HEK293 (cell line): Measurements from ENCODE around the gene SAMD3.

Experiments used
- CTCF ChIP-seq: fragments of 450-650 bp; formaldehyde crosslinking; IDR thresholded peaks from 2 replicates; pipeline ENCODE4 v1.5.1; 2016; ENCODE audit warnings: missing biosample characterization, missing genetic modification characterization
- REPIN1 ChIP-seq: fragments of 450-650 bp; formaldehyde crosslinking; IDR thresholded peaks from 2 replicates; pipeline ENCODE4 v1.5.1; 2017; ENCODE audit warnings: missing biosample characterization, missing genetic modification characterization, low read depth
- SCRT1 ChIP-seq: fragments of 450-650 bp; formaldehyde crosslinking; IDR thresholded peaks from 2 replicates; pipeline ENCODE4 v1.5.1; 2016; ENCODE audit warnings: missing biosample characterization, missing genetic modification characterization, borderline replicate concordance
- ZBTB11 ChIP-seq: fragments of 450-650 bp; formaldehyde crosslinking; conservative IDR thresholded peaks from 2 replicates; pipeline ENCODE4 v1.5.1; 2016; ENCODE audit warnings: low read depth, missing biosample characterization, missing genetic modification characterization
- ZNF18 ChIP-seq: fragments of 450-650 bp; formaldehyde crosslinking; IDR thresholded peaks from 2 replicates; pipeline ENCODE4 v1.5.1; 2016; ENCODE audit warnings: missing biosample characterization, missing genetic modification characterization
- ZNF221 ChIP-seq: fragments of 450-650 bp; formaldehyde crosslinking; IDR thresholded peaks from 2 replicates; pipeline ENCODE4 v1.5.1; 2017; ENCODE audit warnings: missing biosample characterization, missing genetic modification characterization, borderline replicate concordance
- ZNF239 ChIP-seq: fragments of 450-650 bp; formaldehyde crosslinking; IDR thresholded peaks from 2 replicates; pipeline ENCODE4 v1.5.1; 2016; ENCODE audit warnings: missing biosample characterization, missing genetic modification characterization
- ZNF248 ChIP-seq: fragments of 450-650 bp; formaldehyde crosslinking; IDR thresholded peaks from 2 replicates; pipeline ENCODE4 v1.5.1; 2017; ENCODE audit warnings: missing biosample characterization, missing genetic modification characterization
- ZNF274 ChIP-seq, 2 experiments: fragments of 200-500 bp in 1 of 2; fragments of 450-650 bp in 1 of 2; sonication (Bioruptor generic) in 1 of 2; formaldehyde crosslinking in 1 of 2; IDR thresholded peaks; 2 replicates each; pipeline versions ENCODE4 v1.5.1 to v1.6.1; 2014 to 2016; ENCODE audit warnings: borderline replicate concordance in 1 of 2, inconsistent platforms in 1 of 2, low read length in 1 of 2, missing biosample characterization in 1 of 2, missing genetic modification characterization in 1 of 2
- ZNF362 ChIP-seq: fragments of 450-650 bp; formaldehyde crosslinking; IDR thresholded peaks from 2 replicates; pipeline ENCODE4 v1.5.1; 2016; ENCODE audit warnings: missing biosample characterization, missing genetic modification characterization
- ZNF404 ChIP-seq: fragments of 450-650 bp; formaldehyde crosslinking; IDR thresholded peaks from 2 replicates; pipeline ENCODE4 v1.5.1; 2017; ENCODE audit warnings: missing biosample characterization, missing genetic modification characterization
- ZNF777 ChIP-seq: fragments of 450-650 bp; formaldehyde crosslinking; IDR thresholded peaks from 2 replicates; pipeline ENCODE4 v1.5.1; 2017; ENCODE audit warnings: missing biosample characterization, missing genetic modification characterization, borderline replicate concordance

- TF ChIP-seq CTCF (tag by site-specific recombination), result no peak
- TF ChIP-seq ZNF248, result no peak
- TF ChIP-seq ZNF18 (tag by site-specific recombination), result no peak
- TF ChIP-seq REPIN1, result no peak
- no peak for TF ChIP-seq SCRT1 (tag by site-specific recombination)
- TF ChIP-seq ZNF404 (tag by site-specific recombination), result no peak
- no peak for TF ChIP-seq ZNF274 (IDR thresholded peaks at IDR 0.05; ENCODE audit: low read length)
- no peak for TF ChIP-seq ZNF274 (tag by site-specific recombination; IDR thresholded peaks at IDR 0.05; ENCODE audit: borderline replicate concordance)
- TF ChIP-seq ZNF777 (tag by site-specific recombination), result no peak
- TF ChIP-seq ZBTB11, result no peak
- no peak for TF ChIP-seq ZNF239 (tag by site-specific recombination)
- no peak for TF ChIP-seq ZNF221 (tag by site-specific recombination)
- no peak for TF ChIP-seq ZNF362 (tag by site-specific recombination)
Measured at GRCh38 chr6:130161683-130162404, 60.9 kb downstream of the SAMD3 start.
